Fibroblast of skin of left quadriceps (primary cell): Measurements from ENCODE around the gene XDH.

Source experiments
- DNase-seq, 2 experiments: peaks; one replicate each; pipeline ENCODE4 v3.0.0-alpha.2; 2013; ENCODE audit warnings: low read depth in 2 of 2

Gene XDH

GRCh38 chr2:31402388-31402787, 12.2 kb downstream of the XDH start:
- no peak for DNase-seq

GRCh38 chr2:31401580-31401979, 13.0 kb downstream of the XDH start:
- DNase-seq: peak; percentile 91 to 93

- no peak for DNase-seq
Observed at GRCh38 chr2:31398881-31399280, 15.7 kb downstream of the XDH start.

- DNase-seq: no peak
Observed at GRCh38 chr2:31397094-31397493, 17.4 kb downstream of the XDH start.

GRCh38 chr2:31390324-31390723, 24.2 kb downstream of the XDH start:
- no peak for DNase-seq

- no peak for DNase-seq
Observed at GRCh38 chr2:31388736-31389135, 25.8 kb downstream of the XDH start.

- DNase-seq: no peak
Observed at GRCh38 chr2:31387850-31388249, 26.7 kb downstream of the XDH start.

GRCh38 chr2:31386648-31387047, 27.9 kb downstream of the XDH start:
- no peak for DNase-seq

- DNase-seq: no peak
Observed at GRCh38 chr2:31386172-31386571, 28.4 kb downstream of the XDH start.

GRCh38 chr2:31384771-31385276, 29.7 kb downstream of the XDH start:
- peak; percentile 86 to 88 for DNase-seq

- DNase-seq: peak; percentile 78 to 82
Observed at GRCh38 chr2:31384351-31384750, 30.2 kb downstream of the XDH start.

GRCh38 chr2:31383471-31384153, 30.9 kb downstream of the XDH start:
- no peak for DNase-seq

- no peak for DNase-seq
Observed at GRCh38 chr2:31382452-31383120, 32.0 kb downstream of the XDH start.

GRCh38 chr2:31381601-31382000, 32.9 kb downstream of the XDH start:
- DNase-seq: no peak

GRCh38 chr2:31380243-31380642, 34.3 kb downstream of the XDH start:
- DNase-seq: no peak

- no peak for DNase-seq
Observed at GRCh38 chr2:31379747-31380146, 34.8 kb downstream of the XDH start.

GRCh38 chr2:31378791-31379501, 35.6 kb downstream of the XDH start:
- DNase-seq: no peak

GRCh38 chr2:31378389-31378788, 36.2 kb downstream of the XDH start:
- no peak for DNase-seq

- DNase-seq: no peak
Observed at GRCh38 chr2:31373127-31373526, 41.4 kb downstream of the XDH start.

- DNase-seq: no peak
Observed at GRCh38 chr2:31372097-31372496, 42.4 kb downstream of the XDH start.

GRCh38 chr2:31371691-31372090, 42.9 kb downstream of the XDH start:
- DNase-seq: no peak

GRCh38 chr2:31366733-31367132, 47.8 kb downstream of the XDH start:
- no peak for DNase-seq
